ENCODE data around the gene ITPKB.

Gene ITPKB

GRCh38 chr1:226688808-226689207 lies 50.3 kb downstream of the ITPKB start:
- no peak for DNase-seq (ENCODE audit: low read depth)
- H3K4me3 ChIP-seq (ENCODE audit: low read depth, low read length), result no peak overlapping the region
- in situ Hi-C loops (cut with HindIII; ENCODE audit: low sequenced_read_pairs), result no loop called here
- TF ChIP-seq, protein P1, sequence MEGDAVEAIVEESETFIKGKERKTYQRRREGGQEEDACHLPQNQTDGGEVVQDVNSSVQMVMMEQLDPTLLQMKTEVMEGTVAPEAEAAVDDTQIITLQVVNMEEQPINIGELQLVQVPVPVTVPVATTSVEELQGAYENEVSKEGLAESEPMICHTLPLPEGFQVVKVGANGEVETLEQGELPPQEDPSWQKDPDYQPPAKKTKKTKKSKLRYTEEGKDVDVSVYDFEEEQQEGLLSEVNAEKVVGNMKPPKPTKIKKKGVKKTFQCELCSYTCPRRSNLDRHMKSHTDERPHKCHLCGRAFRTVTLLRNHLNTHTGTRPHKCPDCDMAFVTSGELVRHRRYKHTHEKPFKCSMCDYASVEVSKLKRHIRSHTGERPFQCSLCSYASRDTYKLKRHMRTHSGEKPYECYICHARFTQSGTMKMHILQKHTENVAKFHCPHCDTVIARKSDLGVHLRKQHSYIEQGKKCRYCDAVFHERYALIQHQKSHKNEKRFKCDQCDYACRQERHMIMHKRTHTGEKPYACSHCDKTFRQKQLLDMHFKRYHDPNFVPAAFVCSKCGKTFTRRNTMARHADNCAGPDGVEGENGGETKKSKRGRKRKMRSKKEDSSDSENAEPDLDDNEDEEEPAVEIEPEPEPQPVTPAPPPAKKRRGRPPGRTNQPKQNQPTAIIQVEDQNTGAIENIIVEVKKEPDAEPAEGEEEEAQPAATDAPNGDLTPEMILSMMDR (IDR thresholded peaks at IDR 0.05; ENCODE audit: low read depth, low read length, missing control alignments), result no peak

DNA sequence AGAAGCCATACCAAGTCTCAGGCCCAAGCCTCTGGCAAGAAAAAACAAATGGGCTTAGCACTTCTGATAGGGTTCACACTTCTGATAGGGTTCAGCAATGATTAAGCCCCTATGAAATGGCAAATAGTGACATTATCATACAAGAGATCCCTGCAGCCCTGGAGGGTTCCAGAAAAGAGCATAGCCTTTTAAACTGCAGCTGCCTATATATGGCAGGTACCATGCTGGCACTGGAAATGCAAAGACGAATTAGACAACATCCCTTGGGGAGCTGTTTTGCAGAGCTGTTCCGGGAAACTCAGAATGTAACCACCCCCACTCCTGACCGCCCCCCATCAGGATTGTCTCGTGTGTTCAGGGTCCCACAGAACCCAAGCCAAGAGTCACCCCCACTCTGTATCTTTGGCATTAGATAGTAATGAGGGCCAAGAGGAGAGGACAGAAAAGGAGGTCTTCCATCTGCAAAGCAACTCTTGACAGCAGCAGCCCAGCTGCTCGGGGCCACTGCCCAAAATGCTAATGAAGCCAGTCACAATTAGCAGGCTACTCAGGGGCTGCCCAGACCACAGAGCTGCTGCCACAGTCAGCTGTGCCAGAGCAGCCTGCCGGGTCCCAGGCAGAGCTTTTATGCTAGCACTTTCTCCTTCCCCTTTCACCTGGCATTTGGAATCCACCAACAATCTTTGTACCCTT lies 50.9 kb downstream of the ITPKB start:
- in situ Hi-C loops (cut with HindIII; ENCODE audit: low sequenced_read_pairs), result no loop called here
- H3K4me3 ChIP-seq (ENCODE audit: low read depth, low read length), result no peak overlapping the region
- TF ChIP-seq, protein P1 (IDR thresholded peaks at IDR 0.05; ENCODE audit: low read depth, low read length, missing control alignments), result no peak
- DNase-seq (ENCODE audit: low read depth), result no peak

GRCh38 chr1:226687426-226687825 lies 51.7 kb downstream of the ITPKB start:
- DNase-seq (ENCODE audit: low read depth), result no peak
- H3K4me3 ChIP-seq (ENCODE audit: low read depth, low read length), result no peak overlapping the region
- TF ChIP-seq, protein P1 (IDR thresholded peaks at IDR 0.05; ENCODE audit: low read depth, low read length, missing control alignments), result no peak
- in situ Hi-C loops (cut with HindIII; ENCODE audit: low sequenced_read_pairs), result no loop called here

- no peak overlapping the region for H3K4me3 ChIP-seq (ENCODE audit: low read depth, low read length)
- in situ Hi-C loops (cut with HindIII; ENCODE audit: low sequenced_read_pairs), result no loop called here
- DNase-seq (ENCODE audit: low read depth), result no peak
- TF ChIP-seq, protein P1 (IDR thresholded peaks at IDR 0.05; ENCODE audit: low read depth, low read length, missing control alignments), result no peak
These were observed 52.3 kb downstream of the ITPKB start for GRCh38 chr1:226686440-226687425.

DNA sequence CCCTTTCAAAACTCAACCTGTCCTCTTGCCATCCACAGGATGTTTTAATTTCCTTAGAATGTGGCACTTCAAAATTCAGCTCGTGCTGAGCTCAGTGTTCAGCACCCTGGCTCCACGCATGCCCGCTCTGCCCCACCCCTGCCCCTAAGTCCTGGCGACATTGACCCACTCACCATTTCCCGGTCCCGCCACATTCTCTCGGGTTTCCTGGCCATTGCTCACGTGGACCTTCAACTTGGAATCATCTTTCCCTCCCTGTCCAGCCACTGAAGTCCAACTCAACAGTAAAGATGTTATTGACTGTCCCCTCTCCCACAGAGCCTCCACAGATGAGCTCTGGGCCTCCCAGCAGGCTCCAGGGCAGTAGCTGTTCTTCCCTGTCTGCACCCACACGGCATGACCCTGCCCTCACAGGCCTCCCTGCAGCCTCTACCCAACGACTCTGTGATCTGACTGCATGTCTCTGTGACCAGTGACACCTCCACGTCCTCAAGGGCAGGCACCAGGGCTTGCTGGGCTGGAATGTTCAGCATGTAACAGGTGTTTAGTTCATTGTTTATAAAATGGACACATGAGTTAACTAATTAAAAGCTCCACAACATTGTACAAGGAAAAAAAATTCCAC lies 53.8 kb downstream of the ITPKB start:
- no peak for DNase-seq (ENCODE audit: low read depth)
- TF ChIP-seq, protein P1 (IDR thresholded peaks at IDR 0.05; ENCODE audit: low read depth, low read length, missing control alignments), result no peak
- H3K4me3 ChIP-seq (ENCODE audit: low read depth, low read length), result no peak overlapping the region
- in situ Hi-C loops (cut with HindIII; ENCODE audit: low sequenced_read_pairs), result no loop called here

DNA sequence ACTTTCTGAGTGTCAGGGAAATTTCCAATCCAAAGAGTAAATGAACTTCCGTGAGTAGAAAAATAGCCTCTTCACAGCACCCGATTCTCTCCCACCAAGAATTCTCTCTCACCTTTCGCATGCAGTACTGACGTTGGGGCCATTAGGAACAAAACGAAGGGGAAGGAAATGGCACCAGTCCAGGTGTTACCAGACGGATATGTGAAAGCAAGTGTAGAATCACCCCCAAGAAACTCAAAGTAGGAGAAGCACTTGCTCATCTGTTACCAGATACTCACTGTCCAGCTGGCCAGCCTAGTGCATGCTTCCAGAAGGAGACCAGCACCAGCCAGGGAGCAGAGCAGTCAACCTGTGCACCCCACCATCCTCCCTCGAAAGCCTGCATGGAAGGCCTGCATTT lies 55.1 kb downstream of the ITPKB start:
- no peak for DNase-seq (ENCODE audit: low read depth)
- H3K4me3 ChIP-seq (ENCODE audit: low read depth, low read length), result no peak overlapping the region
- in situ Hi-C loops (cut with HindIII; ENCODE audit: low sequenced_read_pairs), result no loop called here
- TF ChIP-seq, protein P1 (IDR thresholded peaks at IDR 0.05; ENCODE audit: low read depth, low read length, missing control alignments), result no peak
